Central memory CD8-positive, alpha-beta T cell (primary cell): ENCODE measurements around the gene FREM3.

ENCODE experiments used
- ATAC-seq: fragments of 150-1000 bp; cut with Tn5 transposase; replicated peaks from 2 replicates; pipeline ENCODE4 v1.10.0; 2022; ENCODE audit warnings: mild to moderate bottlenecking, moderate FRiP score, moderate number of reproducible peaks; ENCODE audit not compliant: poor library complexity, severe bottlenecking; ENCODE audit errors: extremely low read depth
- DNase-seq, 2 donors: peaks; one replicate each; pipeline ENCODE4 v3.0.0; 2021; ENCODE audit warnings: low spot score in 2 of 2
- H3K27ac Mint-ChIP-seq: one replicate; pipeline ENCODE4 v1.8.0; 2022; ENCODE audit warnings: low read depth, mild to moderate bottlenecking, moderate library complexity, mixed read lengths
- H3K27me3 Mint-ChIP-seq: one replicate; pipeline ENCODE4 v1.8.0; 2022; ENCODE audit warnings: mixed read lengths
- H3K36me3 Mint-ChIP-seq: one replicate; pipeline ENCODE4 v1.8.0; 2022; ENCODE audit warnings: mild to moderate bottlenecking, moderate library complexity, mixed read lengths; ENCODE audit not compliant: insufficient read depth
- H3K4me1 Mint-ChIP-seq: one replicate; pipeline ENCODE4 v1.8.0; 2022; ENCODE audit warnings: mixed read lengths
- H3K4me3 Mint-ChIP-seq: one replicate; pipeline ENCODE4 v1.8.0; 2022; ENCODE audit warnings: mild to moderate bottlenecking, moderate library complexity, mixed read lengths
- H3K9me3 Mint-ChIP-seq: one replicate; pipeline ENCODE4 v1.8.0; 2022; ENCODE audit warnings: mixed read lengths

FREM3 gene

GRCh38 chr4:143599827-143600226, 100.6 kb downstream of the FREM3 start:
- no peak overlapping the region for H3K27ac Mint-ChIP-seq
- H3K27me3 Mint-ChIP-seq = no peaks in the 10 kb centered on the region
- ATAC-seq (no peak), DNase-seq (no peak)
- peaks cover 3% of the 10 kb centered on the region for H3K36me3 Mint-ChIP-seq
- no peak overlapping the region for H3K4me3 Mint-ChIP-seq
- no peaks in the 10 kb centered on the region for H3K4me1 Mint-ChIP-seq
- H3K9me3 Mint-ChIP-seq = no peaks in the 10 kb centered on the region

DNA sequence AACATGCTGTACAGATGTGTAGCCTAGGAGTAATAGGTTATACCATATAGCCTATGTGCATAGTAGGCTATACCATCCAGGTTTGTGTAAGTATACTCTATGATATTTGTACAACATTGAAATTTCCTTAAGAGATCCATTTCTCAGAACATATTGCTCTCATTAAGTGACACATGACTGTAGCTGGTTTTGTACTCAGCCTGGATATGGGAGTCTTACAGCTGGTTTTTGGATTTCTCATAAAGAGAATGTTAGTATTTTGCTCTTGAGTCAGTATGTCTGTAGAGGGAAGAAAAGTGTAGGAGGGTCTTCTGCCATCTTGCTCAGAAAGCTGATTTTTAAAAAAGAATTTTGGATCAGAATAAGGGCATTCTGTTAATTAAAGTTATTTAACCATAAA, 101.7 kb downstream of the FREM3 start:
- ATAC-seq (no peak), DNase-seq (no peak)
- Mint-ChIP-seq H3K27ac (no peak overlapping the region), H3K36me3 (no peaks in the 10 kb centered on the region), H3K27me3 (peaks cover 8% of the 10 kb centered on the region), H3K4me3 (no peak overlapping the region), H3K9me3 (no peaks in the 10 kb centered on the region), H3K4me1 (no peaks in the 10 kb centered on the region)

DNA sequence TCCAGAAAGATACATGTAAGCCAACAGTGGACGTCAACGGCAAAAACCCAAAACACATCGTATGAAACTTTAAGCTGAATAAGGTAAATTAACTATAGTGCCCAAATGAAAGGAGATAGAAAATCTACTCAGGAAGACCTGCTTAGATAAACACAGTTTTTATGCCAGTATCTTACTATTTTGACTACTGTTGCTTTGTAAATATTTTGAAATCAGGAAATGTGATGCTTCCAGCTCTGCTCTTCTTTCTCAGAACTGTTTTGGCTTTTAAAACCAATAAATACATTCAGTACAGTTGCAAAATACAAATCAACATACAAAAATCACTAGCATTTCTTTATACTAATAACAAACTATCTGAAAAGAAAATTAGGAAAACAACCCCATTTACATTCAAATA, 103.2 kb downstream of the FREM3 start:
- no peaks in the 10 kb centered on the region for H3K36me3 Mint-ChIP-seq
- DNase-seq (no peak), ATAC-seq (no peak)
- H3K4me3 Mint-ChIP-seq = no peak overlapping the region
- H3K9me3 Mint-ChIP-seq = no peaks in the 10 kb centered on the region
- H3K27me3 Mint-ChIP-seq = peaks cover 8% of the 10 kb centered on the region
- H3K27ac Mint-ChIP-seq = no peak overlapping the region
- no peaks in the 10 kb centered on the region for H3K4me1 Mint-ChIP-seq

DNA sequence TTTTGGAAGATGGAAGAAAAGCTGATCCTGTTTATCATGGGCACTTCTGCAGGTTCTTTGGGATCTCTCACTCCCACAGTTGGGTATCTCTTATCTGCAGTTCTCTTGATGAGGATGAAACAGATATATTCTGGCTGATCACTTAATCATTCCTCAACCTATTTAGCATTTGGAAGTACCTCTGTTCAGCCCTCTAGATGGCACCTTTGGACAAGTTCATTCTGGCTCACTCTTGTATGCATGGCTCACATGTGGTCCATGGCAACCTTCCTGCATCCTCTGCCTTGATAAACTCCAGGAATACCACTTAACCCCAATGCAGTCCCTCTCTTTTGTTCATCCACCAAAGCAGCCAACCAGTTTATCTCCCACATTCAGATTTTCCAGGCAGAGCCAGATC, 112.8 kb downstream of the FREM3 start:
- Mint-ChIP-seq H3K36me3 (no peaks in the 10 kb centered on the region), H3K4me1 (no peaks in the 10 kb centered on the region), H3K4me3 (no peak overlapping the region), H3K27ac (no peak overlapping the region), H3K9me3 (no peaks in the 10 kb centered on the region), H3K27me3 (no peaks in the 10 kb centered on the region)
- DNase-seq (no peak), ATAC-seq (no peak)

- Mint-ChIP-seq H3K27ac (no peak overlapping the region), H3K9me3 (no peaks in the 10 kb centered on the region), H3K27me3 (no peaks in the 10 kb centered on the region), H3K4me3 (no peak overlapping the region), H3K4me1 (no peaks in the 10 kb centered on the region), H3K36me3 (no peaks in the 10 kb centered on the region)
- ATAC-seq (no peak), DNase-seq (no peak)
These were observed 114.4 kb downstream of the FREM3 start for GRCh38 chr4:143586080-143586479.

GRCh38 chr4:143585548-143585947, 114.9 kb downstream of the FREM3 start:
- ATAC-seq = no peak
- DNase-seq = no peak
- Mint-ChIP-seq H3K27me3 (no peaks in the 10 kb centered on the region), H3K36me3 (no peaks in the 10 kb centered on the region), H3K27ac (no peak overlapping the region), H3K4me3 (no peak overlapping the region), H3K9me3 (no peaks in the 10 kb centered on the region), H3K4me1 (no peaks in the 10 kb centered on the region)

- H3K4me3 Mint-ChIP-seq = no peak overlapping the region
- H3K4me1 Mint-ChIP-seq = no peaks in the 10 kb centered on the region
- H3K36me3 Mint-ChIP-seq = no peaks in the 10 kb centered on the region
- no peaks in the 10 kb centered on the region for H3K9me3 Mint-ChIP-seq
- DNase-seq (no peak), ATAC-seq (no peak)
- no peaks in the 10 kb centered on the region for H3K27me3 Mint-ChIP-seq
- no peak overlapping the region for H3K27ac Mint-ChIP-seq
These were observed 119.0 kb downstream of the FREM3 start for GRCh38 chr4:143581331-143581946.

DNA sequence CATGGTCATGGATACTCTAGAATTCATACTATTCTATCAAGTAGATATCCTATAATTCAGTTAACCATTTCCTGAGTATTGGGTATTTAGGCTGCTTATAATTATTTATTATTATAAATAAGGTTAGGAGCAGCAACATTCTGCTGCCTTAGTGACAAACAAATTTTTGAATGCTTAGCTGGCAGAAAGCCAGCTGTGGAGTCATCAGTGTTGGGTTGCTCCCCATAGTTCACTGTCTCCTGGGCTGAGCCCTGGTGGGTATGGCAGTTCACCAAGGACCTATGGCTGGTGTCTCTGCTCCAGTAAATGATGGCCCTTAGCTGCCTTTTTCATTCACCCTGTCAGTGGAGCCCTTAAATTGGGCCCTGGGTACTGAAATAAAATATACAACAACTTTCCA, 125.1 kb downstream of the FREM3 start:
- H3K27ac Mint-ChIP-seq = no peak overlapping the region

DNA sequence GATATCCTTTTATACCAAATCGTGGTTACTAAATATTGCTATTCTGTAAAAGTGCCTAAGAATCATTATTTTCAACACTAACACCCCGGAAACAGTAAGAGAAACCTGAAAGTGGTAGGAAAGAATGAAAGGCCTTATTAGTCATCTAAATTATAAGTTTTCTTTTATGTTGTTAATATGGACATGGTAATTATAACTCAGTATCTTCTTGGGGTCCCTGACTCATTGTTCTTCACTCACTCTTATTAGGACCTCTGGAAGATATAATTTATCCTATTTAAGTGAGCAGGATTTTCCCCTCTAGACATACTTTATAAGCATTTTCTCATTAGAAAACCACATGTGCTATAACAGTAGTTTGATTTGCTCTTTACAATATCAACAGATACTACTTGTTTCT, 136.0 kb downstream of the FREM3 start:
- peaks cover 9% of the 10 kb centered on the region for H3K4me1 Mint-ChIP-seq
- no peak for ATAC-seq
- no peaks in the 10 kb centered on the region for H3K9me3 Mint-ChIP-seq
- no peak overlapping the region for H3K4me3 Mint-ChIP-seq
- no peak for DNase-seq
- H3K27ac Mint-ChIP-seq = no peak overlapping the region
- H3K27me3 Mint-ChIP-seq = no peaks in the 10 kb centered on the region
- H3K36me3 Mint-ChIP-seq = no peaks in the 10 kb centered on the region

More for the DNA sequence above, 125.1 kb downstream of the FREM3 start:
- H3K36me3 Mint-ChIP-seq = no peaks in the 10 kb centered on the region
- no peak for DNase-seq
- no peaks in the 10 kb centered on the region for H3K4me1 Mint-ChIP-seq
- ATAC-seq = no peak
- H3K4me3 Mint-ChIP-seq = no peak overlapping the region
- H3K9me3 Mint-ChIP-seq = no peaks in the 10 kb centered on the region
- H3K27me3 Mint-ChIP-seq = no peaks in the 10 kb centered on the region

DNA sequence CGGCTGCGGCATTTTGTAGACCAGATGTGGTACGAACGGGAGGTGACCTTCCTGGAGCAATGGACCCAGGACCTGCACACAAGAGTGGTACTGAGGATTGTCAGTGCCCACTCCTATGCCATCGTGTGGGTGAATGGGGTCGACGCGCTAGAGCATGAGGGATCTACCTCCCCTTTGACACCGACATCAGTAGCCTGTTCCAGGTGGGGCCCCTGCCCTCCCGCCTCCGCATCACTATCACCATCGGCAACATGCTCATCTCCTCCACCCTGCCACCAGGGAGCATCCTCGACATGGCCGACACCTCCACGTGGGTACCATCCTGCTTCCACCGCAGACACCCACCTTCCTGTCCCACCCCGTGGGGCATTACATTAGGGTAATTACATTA, 140.7 kb downstream of the FREM3 start:
- Mint-ChIP-seq H3K9me3 (no peaks in the 10 kb centered on the region), H3K4me1 (peaks cover 18% of the 10 kb centered on the region), H3K27me3 (no peaks in the 10 kb centered on the region), H3K36me3 (peaks cover 9% of the 10 kb centered on the region), H3K4me3 (peak overlapping the region; percentile 91), H3K27ac (peak overlapping the region; percentile 91)
- ATAC-seq (peak; percentile 38), DNase-seq (no peak)

DNA sequence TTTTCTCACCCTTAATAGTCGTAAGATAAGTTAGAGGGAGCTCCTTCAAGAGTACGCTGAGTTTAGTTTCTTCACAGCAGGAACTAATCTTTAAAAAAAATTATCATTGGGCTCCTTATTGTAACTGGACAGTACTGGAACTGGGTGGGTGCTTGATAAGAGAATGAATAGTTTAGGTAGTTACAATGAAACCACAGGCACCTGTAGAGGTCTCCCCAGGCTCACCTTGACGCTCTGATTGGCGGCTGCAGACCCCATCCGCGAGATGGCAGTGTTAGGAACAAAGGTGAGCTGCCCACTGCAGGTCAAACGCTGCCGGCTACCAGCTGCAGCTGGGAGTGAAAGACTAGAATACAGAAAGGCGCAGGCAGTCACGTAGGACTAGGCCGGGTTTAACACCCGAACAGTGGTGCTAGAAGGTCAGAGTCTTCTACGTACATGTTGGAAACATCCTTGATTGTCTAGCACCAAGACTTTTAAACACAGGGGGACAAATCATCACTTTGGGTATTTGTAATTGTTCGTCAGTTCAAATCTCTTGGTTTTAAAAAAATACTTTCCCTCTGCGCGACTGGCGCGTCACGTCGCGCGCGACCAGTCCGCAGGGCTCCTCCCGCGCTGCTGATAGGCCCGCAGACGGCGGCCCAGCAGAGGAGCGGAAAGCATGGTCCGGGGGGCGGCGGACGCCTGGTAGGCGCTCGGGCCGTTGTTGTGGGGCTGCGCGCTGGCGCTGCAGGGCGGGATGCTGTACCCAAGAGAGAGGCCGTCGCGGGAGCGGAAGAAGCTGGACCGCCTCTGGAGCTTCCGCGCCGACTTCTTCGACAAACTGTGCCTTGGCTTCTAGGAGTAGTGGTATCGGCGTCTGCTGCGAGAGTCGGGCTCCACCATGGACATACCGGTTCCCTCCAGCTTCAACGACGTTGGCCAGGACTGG, 141.4 kb downstream of the FREM3 start:
- peaks cover 18% of the 10 kb centered on the region for H3K4me1 Mint-ChIP-seq

DNA sequence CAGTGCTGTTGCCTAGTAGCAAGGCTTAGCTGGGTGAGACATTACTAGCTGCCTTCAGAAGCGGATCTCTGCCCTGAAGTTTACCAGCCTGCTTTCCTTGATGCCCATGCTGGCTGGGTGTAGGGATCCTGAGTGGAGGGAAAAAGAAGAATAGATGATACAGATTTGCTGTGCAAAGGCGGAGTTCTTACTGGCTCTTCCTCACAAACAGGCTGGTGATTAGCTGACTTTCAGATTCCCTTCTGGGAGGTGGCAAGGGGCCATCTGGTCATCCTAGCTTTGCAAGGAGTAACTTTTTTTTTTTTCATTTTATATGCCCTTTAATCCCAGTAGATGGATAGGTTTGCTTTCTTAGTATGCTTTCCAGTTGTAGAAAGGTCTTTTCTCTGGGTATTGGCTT, 142.2 kb downstream of the FREM3 start:
- DNase-seq (no peak), ATAC-seq (no peak)
- H3K27ac Mint-ChIP-seq = peak overlapping the region; percentile 91
- peaks cover 18% of the 10 kb centered on the region for H3K4me1 Mint-ChIP-seq
- no peaks in the 10 kb centered on the region for H3K27me3 Mint-ChIP-seq
- H3K36me3 Mint-ChIP-seq = peaks cover 13% of the 10 kb centered on the region
- peak overlapping the region; percentile 91 for H3K4me3 Mint-ChIP-seq
- no peaks in the 10 kb centered on the region for H3K9me3 Mint-ChIP-seq

More for the DNA sequence above, 141.4 kb downstream of the FREM3 start:
- no peaks in the 10 kb centered on the region for H3K27me3 Mint-ChIP-seq
- DNase-seq (peak; percentile 37 to 52), ATAC-seq (peak; percentile 79)
- H3K36me3 Mint-ChIP-seq = peaks cover 10% of the 10 kb centered on the region
- H3K4me3 Mint-ChIP-seq = peak overlapping the region; percentile 91
- peak overlapping the region; percentile 91 for H3K27ac Mint-ChIP-seq
- H3K9me3 Mint-ChIP-seq = no peaks in the 10 kb centered on the region

GRCh38 chr4:143555676-143556075, 144.8 kb downstream of the FREM3 start:
- ATAC-seq (no peak), DNase-seq (no peak)
- no peak overlapping the region for H3K27ac Mint-ChIP-seq
- H3K27me3 Mint-ChIP-seq = no peaks in the 10 kb centered on the region
- H3K36me3 Mint-ChIP-seq = peaks cover 33% of the 10 kb centered on the region
- H3K4me1 Mint-ChIP-seq = peaks cover 25% of the 10 kb centered on the region
- no peak overlapping the region for H3K4me3 Mint-ChIP-seq
- no peaks in the 10 kb centered on the region for H3K9me3 Mint-ChIP-seq
